PFSK-1 (cell line): ENCODE results near the gene RAPGEF3.

Source experiments
- FOXP2 ChIP-seq: optimal IDR thresholded peaks from 2 replicates; pipeline ENCODE3; 2011; ENCODE audit warnings: borderline replicate concordance, control low read depth, inconsistent platforms; ENCODE audit not compliant: insufficient read depth; ENCODE audit errors: extremely low read length, extremely low read depth
- POLR2AphosphoS5 ChIP-seq: IDR thresholded peaks from 2 replicates; pipeline ENCODE4 v1.6.1; 2012; ENCODE audit warnings: low read depth, mild to moderate bottlenecking, control low read depth, low read length, moderate library complexity
- REST ChIP-seq, 2 experiments: IDR thresholded peaks; 2 replicates each; pipeline versions ENCODE4 v1.6.1 to v1.8.0; 2011 to 2012; ENCODE audit warnings: low read depth in 2 of 2, low read length in 2 of 2, control low read depth in 1 of 2, inconsistent platforms in 1 of 2, mild to moderate bottlenecking in 1 of 2, moderate library complexity in 1 of 2; ENCODE audit not compliant: insufficient read depth in 1 of 2
- SIN3A ChIP-seq: IDR thresholded peaks from 2 replicates; pipeline ENCODE4 v1.6.1; 2012; ENCODE audit warnings: mild to moderate bottlenecking, low read length, moderate library complexity, borderline replicate concordance; ENCODE audit not compliant: insufficient read depth
- TAF1 ChIP-seq: IDR thresholded peaks from 2 replicates; pipeline ENCODE4 v1.6.1; 2012; ENCODE audit warnings: low read length, control low read depth, borderline replicate concordance; ENCODE audit not compliant: insufficient read depth

The RAPGEF3 gene

GRCh38 chr12:47783821-47784819, 25.4 kb upstream of the RAPGEF3 start:
- TF ChIP-seq SIN3A (no peak), FOXP2 (no peak), POLR2AphosphoS5 (no peak), TAF1 (no peak), REST (IDR thresholded peaks at IDR 0.05; ENCODE audit: insufficient read depth in 1 of 2, low read depth in 2 of 2, low read length in 2 of 2) (no peak)

GRCh38 chr12:47783024-47783755, 24.5 kb upstream of the RAPGEF3 start:
- TF ChIP-seq POLR2AphosphoS5 = no peak
- no peak for TF ChIP-seq REST (IDR thresholded peaks at IDR 0.05; ENCODE audit: insufficient read depth in 1 of 2, low read depth in 2 of 2, low read length in 2 of 2)
- no peak for TF ChIP-seq SIN3A
- TF ChIP-seq TAF1 = no peak
- TF ChIP-seq FOXP2 = no peak

GRCh38 chr12:47782372-47782770, 23.7 kb upstream of the RAPGEF3 start:
- no peak for TF ChIP-seq FOXP2
- TF ChIP-seq TAF1 = no peak
- no peak for TF ChIP-seq REST (IDR thresholded peaks at IDR 0.05; ENCODE audit: insufficient read depth in 1 of 2, low read depth in 2 of 2, low read length in 2 of 2)
- no peak for TF ChIP-seq POLR2AphosphoS5
- TF ChIP-seq SIN3A = no peak

GRCh38 chr12:47781479-47782371, 23.0 kb upstream of the RAPGEF3 start:
- no peak for TF ChIP-seq POLR2AphosphoS5
- TF ChIP-seq REST (IDR thresholded peaks at IDR 0.05; ENCODE audit: insufficient read depth in 1 of 2, low read depth in 2 of 2, low read length in 2 of 2) = no peak
